H1 (cell line): ENCODE results near the gene CYYR1. TPM values are rescaled to one million over a fixed set of nuclear protein-coding genes. Genes with fewer than 3 reads are reported as not detected.

Experiments used
- CTCF ChIA-PET: fragments of 300-600 bp; sonication (Branson Sonifier 250); formaldehyde crosslinking; loops from one replicate; lab custom pipeline; 2021; ENCODE audit not compliant: partially characterized antibody; lab: Charles Lee
- POLR2A ChIA-PET: fragments of 300-600 bp; sonication (Branson Sonifier 250); formaldehyde crosslinking; loops from one replicate; lab custom pipeline; 2021; ENCODE audit warnings: inconsistent platforms; ENCODE audit not compliant: partially characterized antibody; lab: Charles Lee
- DNase-seq, 2 experiments: peaks; one replicate each; pipeline versions ENCODE4 v3.0.0 to v3.0.0-alpha.2; 2010 to 2022; ENCODE audit warnings: low spot score in 2 of 2, low read depth in 1 of 2, mixed read lengths in 1 of 2
- FAIRE-seq: peaks from 2 replicates; lab custom pipeline; 2011; peaks lifted over from hg19 to GRCh38; lab: Jason Lieb, UNC
- H2AFZ ChIP-seq: 2 replicates; pipeline ENCODE4 v1.8.1; 2012; ENCODE audit warnings: low read length, inconsistent platforms
- H2AK5ac ChIP-seq: 2 replicates; pipeline ENCODE4 v1.6.1; 2013; ENCODE audit warnings: low read depth, low read length
- H2BK120ac ChIP-seq: replicated peaks from 2 replicates; pipeline ENCODE3; 2013; ENCODE audit warnings: low read depth, low read length, inconsistent platforms
- H2BK12ac ChIP-seq: 2 replicates; pipeline ENCODE4 v1.6.1; 2013; ENCODE audit warnings: low read depth, low read length
- H2BK15ac ChIP-seq: 2 replicates; pipeline ENCODE4 v1.6.1; 2013; ENCODE audit warnings: low read length
- H2BK20ac ChIP-seq: 2 replicates; pipeline ENCODE4 v1.6.1; 2013; ENCODE audit warnings: low read length
- H2BK5ac ChIP-seq: 2 replicates; pipeline ENCODE4 v1.6.1; 2013; ENCODE audit warnings: low read depth, low read length
- H3K14ac ChIP-seq: 2 replicates; pipeline ENCODE4 v1.6.1; 2013; ENCODE audit warnings: inconsistent platforms; ENCODE audit not compliant: insufficient read length
- H3K18ac ChIP-seq: 2 replicates; pipeline ENCODE4 v1.6.1; 2013; ENCODE audit warnings: low read length; ENCODE audit errors: extremely low read depth
- H3K23ac ChIP-seq: 2 replicates; pipeline ENCODE4 v1.6.1; 2013; ENCODE audit warnings: inconsistent platforms; ENCODE audit not compliant: insufficient read length
- H3K23me2 ChIP-seq: 2 replicates; pipeline ENCODE4 v1.6.1; 2013; ENCODE audit warnings: low read depth, low read length
- H3K27ac ChIP-seq: 2 replicates; pipeline ENCODE4 v1.6.1; 2011; ENCODE audit warnings: low read depth, low read length, inconsistent platforms
- H3K27me3 ChIP-seq, 4 experiments: replicated peaks in 1 of 4; 1 replicate in 1 of 4; 2 replicates in 3 of 4; pipeline versions ENCODE4 v1.6.1 to v1.8.1; 2011 to 2013; ENCODE audit warnings: low read length in 3 of 4, mild to moderate bottlenecking in 3 of 4, inconsistent platforms in 2 of 4, mixed read lengths in 2 of 4, moderate library complexity in 1 of 4; ENCODE audit not compliant: control insufficient read depth in 3 of 4, insufficient read depth in 3 of 4; ENCODE audit errors: extremely low read depth in 1 of 4
- H3K36me3 ChIP-seq, 4 experiments: 2 replicates each; pipeline versions ENCODE4 v1.6.1 to v1.8.1; 2011 to 2013; ENCODE audit warnings: mild to moderate bottlenecking in 4 of 4, low read length in 3 of 4, moderate library complexity in 2 of 4, control low read depth in 1 of 4, inconsistent platforms in 1 of 4; ENCODE audit not compliant: insufficient read depth in 4 of 4, control insufficient read depth in 2 of 4
- H3K4ac ChIP-seq: replicated peaks from 2 replicates; pipeline ENCODE3; 2013; ENCODE audit warnings: low read length, low read depth, mixed read lengths, inconsistent platforms; ENCODE audit not compliant: insufficient read length
- H3K4me1 ChIP-seq, 4 experiments: replicated peaks in 1 of 4; 1 replicate in 1 of 4; 2 replicates in 3 of 4; pipeline versions ENCODE4 v1.6.1 to v1.8.1; 2011 to 2013; ENCODE audit warnings: low read length in 3 of 4, inconsistent platforms in 2 of 4, mixed read lengths in 1 of 4; ENCODE audit not compliant: insufficient read depth in 4 of 4, control insufficient read depth in 3 of 4
- H3K4me2 ChIP-seq, 2 experiments: 2 replicates each; pipeline versions ENCODE4 v1.6.1 to v1.8.1; 2011 to 2013; ENCODE audit warnings: low read depth in 2 of 2, low read length in 2 of 2, control low read depth in 1 of 2, inconsistent platforms in 1 of 2, mild to moderate bottlenecking in 1 of 2; ENCODE audit not compliant: insufficient read depth in 1 of 2
- H3K4me3 ChIP-seq, 4 experiments: fragments of 200-600, 300-600 bp in 1 of 4; sonication (generic), shearing (Covaris generic), sonication (Bioruptor Twin) in 1 of 4; 2 replicates each; pipeline versions ENCODE4 v1.5.1 to v1.8.1; 2011 to 2016; ENCODE audit warnings: low read length in 4 of 4, low read depth in 3 of 4, control low read depth in 2 of 4, inconsistent platforms in 2 of 4, mild to moderate bottlenecking in 2 of 4, mixed read lengths in 1 of 4, moderate library complexity in 1 of 4; ENCODE audit not compliant: insufficient read depth in 2 of 4; ENCODE audit errors: extremely low read depth in 1 of 4
- H3K56ac ChIP-seq: replicated peaks from 2 replicates; pipeline ENCODE3; 2013; ENCODE audit warnings: low read depth, mild to moderate bottlenecking, mixed read lengths, low read length, inconsistent platforms; ENCODE audit not compliant: insufficient read length
- H3K79me1 ChIP-seq: 2 replicates; pipeline ENCODE4 v1.6.1; 2013; ENCODE audit warnings: low read depth, low read length, control low read depth
- H3K79me2 ChIP-seq, 2 experiments: 2 replicates each; pipeline versions ENCODE4 v1.6.1 to v1.8.1; 2012 to 2013; ENCODE audit warnings: low read length in 2 of 2, mild to moderate bottlenecking in 2 of 2, inconsistent platforms in 1 of 2; ENCODE audit not compliant: insufficient read depth in 2 of 2, control insufficient read depth in 1 of 2
- H3K9ac ChIP-seq, 4 experiments: replicated peaks in 1 of 4; 1 replicate in 1 of 4; 2 replicates in 3 of 4; pipeline versions ENCODE4 v1.6.1 to v1.8.1; 2011 to 2013; ENCODE audit warnings: low read depth in 3 of 4, low read length in 3 of 4, control low read depth in 2 of 4, mild to moderate bottlenecking in 2 of 4, moderate library complexity in 2 of 4, inconsistent platforms in 1 of 4; ENCODE audit errors: extremely low read depth in 1 of 4
- H3K9me3 ChIP-seq, 2 experiments: 2 replicates each; pipeline versions ENCODE4 v1.6.1 to v1.8.1; 2012 to 2013; ENCODE audit warnings: mild to moderate bottlenecking in 2 of 2, moderate library complexity in 2 of 2, control low read depth in 1 of 2, inconsistent platforms in 1 of 2, low read depth in 1 of 2, low read length in 1 of 2, mixed read lengths in 1 of 2; ENCODE audit not compliant: insufficient read depth in 2 of 2
- H4K20me1 ChIP-seq, 2 experiments: replicated peaks in 1 of 2; 2 replicates each; pipeline versions ENCODE3 to v1.8.1; 2011 to 2013; ENCODE audit warnings: inconsistent platforms in 2 of 2, low read length in 2 of 2, mild to moderate bottlenecking in 1 of 2; ENCODE audit not compliant: insufficient read depth in 2 of 2, control insufficient read depth in 1 of 2
- H4K5ac ChIP-seq: 2 replicates; pipeline ENCODE4 v1.6.1; 2013; ENCODE audit warnings: low read length, low read depth, mixed read lengths, inconsistent platforms; ENCODE audit not compliant: insufficient read length
- H4K8ac ChIP-seq: 2 replicates; pipeline ENCODE4 v1.8.0; 2013; ENCODE audit warnings: mild to moderate bottlenecking, moderate library complexity, low read length, inconsistent platforms; ENCODE audit not compliant: insufficient read depth; ENCODE audit errors: extremely low read depth
- H4K91ac ChIP-seq: replicated peaks from 2 replicates; pipeline ENCODE3; 2013; ENCODE audit warnings: low read length, mixed read lengths, inconsistent platforms; ENCODE audit not compliant: insufficient read length
- HDAC2 ChIP-seq, 2 experiments: fragments of 300-600 bp in 1 of 2; sonication (generic) in 1 of 2; IDR thresholded peaks; 2 replicates each; pipeline ENCODE4 v1.6.1; 2011 to 2012; ENCODE audit warnings: low read depth in 2 of 2, low read length in 2 of 2, mild to moderate bottlenecking in 2 of 2, moderate library complexity in 2 of 2, borderline replicate concordance in 1 of 2, inconsistent platforms in 1 of 2
- JUND ChIP-seq: IDR thresholded peaks from 2 replicates; pipeline ENCODE4 v1.6.1; 2011; ENCODE audit warnings: mild to moderate bottlenecking, improper control_type of control experiment, low read length
- MAFK ChIP-seq: IDR thresholded peaks from 2 replicates; pipeline ENCODE4 v1.6.1; 2012; ENCODE audit warnings: low read depth, mild to moderate bottlenecking, improper control_type of control experiment, low read length
- WGBS, 2 experiments: shearing (Covaris generic) in 1 of 2; methylation state at CpG; one replicate each; pipeline versions ENCODE4 v1.1.6 to v1.1.7; 2013 to 2015; ENCODE audit warnings: low lambda C conversion rate in 2 of 2, mixed read lengths in 2 of 2, inconsistent platforms in 1 of 2, low coverage in 1 of 2, missing lambda C conversion rate in 1 of 2; ENCODE audit not compliant: insufficient replicate concordance in 2 of 2, insufficient coverage in 1 of 2, insufficient read length in 1 of 2; ENCODE audit errors: extremely low coverage in 1 of 2, missing lambda C conversion rate in 1 of 2; 5-methylcytosine and 5-hydroxymethylcytosine counted together
- polyA plus RNA-seq, 7 experiments: library from polyadenylated mRNA; depleted of rRNA in 3 of 7; stranded (reverse) in 5 of 7; unstranded in 2 of 7; fragments of >200 nt in 5 of 7; fragments of 200-250 nt in 2 of 7; gene quantifications; 1 replicate in 5 of 7; 2 replicates in 1 of 7; 4 replicates in 1 of 7; pipeline versions ENCODE4 v1.2.1 to v1.2.3, GENCODE V29; 2011 to 2013; ENCODE audit warnings: missing spikeins in 2 of 7, mixed read lengths in 2 of 7
- total RNA-seq: library from RNA; stranded (reverse); fragmentation: NEBNext Ultra II Directional; extraction: Animal tissue kit (Norgen Biotek cat#: 25700); gene quantifications from 2 replicates; pipeline ENCODE4 v1.2.1, GENCODE V29; 2021

CYYR1 gene
- total and polyA plus RNA-seq, 2 of the 8 experiments (the other 6 are each of a cell fraction or from before 2014, with no cell fraction given) = 12.2 to 37.9 TPM

- peaks cover 0 to 10% (median 2%) of the 10 kb centered on the region in 4 experiments; a peak in 4 of 8 replicates for H3K36me3 ChIP-seq
- no peak overlapping the region for H3K18ac ChIP-seq
- H3K27me3 ChIP-seq = no peaks in the 10 kb centered on the region
- no peak overlapping the region for H3K4me2 ChIP-seq
- no peaks in the 10 kb centered on the region for H3K4me1 ChIP-seq
- no peak overlapping the region for H2AFZ ChIP-seq
- ChIA-PET POLR2A (no interaction called here), CTCF (no interaction called here)
- no peak overlapping the region for H4K91ac ChIP-seq
- H3K56ac ChIP-seq = no peak overlapping the region
- TF ChIP-seq MAFK (no peak), HDAC2 (IDR thresholded peaks at IDR 0.05; ENCODE audit: borderline replicate concordance in 1 of 2, low read depth in 2 of 2, low read length in 2 of 2) (no peak), JUND (no peak)
- H2AK5ac ChIP-seq = no peak overlapping the region
- FAIRE-seq (no peak), DNase-seq (no peak)
- no peak overlapping the region for H2BK12ac ChIP-seq
- H3K23ac ChIP-seq = no peak overlapping the region
- H2BK120ac ChIP-seq = no peak overlapping the region
- H3K4ac ChIP-seq = no peak overlapping the region
- H3K9me3 ChIP-seq = no peaks in the 10 kb centered on the region
- H3K23me2 ChIP-seq = no peaks in the 10 kb centered on the region
- 86% methylated on average over 4 of the region's 4 CpGs; no CpG with 5 or more reads in 1 of the 2 experiments for WGBS, 2 experiments
- no peak overlapping the region for H4K5ac ChIP-seq
- no peak overlapping the region for H2BK5ac ChIP-seq
- H2BK20ac ChIP-seq = no peak overlapping the region
- 0 out of 2 replicates have a peak, but pooled peaks cover 2% of the 10 kb centered on the region for H3K79me1 ChIP-seq
- H4K20me1 ChIP-seq = peaks cover 0 to 2% of the 10 kb centered on the region in 2 experiments
- H3K79me2 ChIP-seq = peaks cover 0 to 3% of the 10 kb centered on the region in 2 experiments; a peak in 2 of 4 replicates
- H3K27ac ChIP-seq = no peak overlapping the region
- H3K14ac ChIP-seq = no peak overlapping the region
- H3K9ac ChIP-seq = no peak overlapping the region
- H3K4me3 ChIP-seq = no peak overlapping the region
- no peak overlapping the region for H4K8ac ChIP-seq
- H2BK15ac ChIP-seq = no peak overlapping the region
These were observed 16.0 kb downstream of the CYYR1 start for GRCh38 chr21:26557106-26557505.
